Stimulated activated CD8-positive, alpha-beta memory T cell treated with anti-CD3 and anti-CD28 coated beads, Interleukin-7, amount 100 ng/mL, for 4 hours (primary cell): Measurements from ENCODE around the gene PIK3C2G.
"Not testable (repeated sequence)": the region's sequence is repeated elsewhere in the genome, so short reads cannot be mapped to it uniquely, and the experiment has no call there.

ENCODE experiments used
- DNase-seq, 2 donors: peaks; one replicate each; pipeline ENCODE4 v3.0.0-alpha.2; 2020; ENCODE audit warnings: low read depth in 2 of 2

Gene PIK3C2G

GRCh38 chr12:18643681-18644080 is 382.4 kb downstream of the PIK3C2G start:
- no peak for DNase-seq

- no peak for DNase-seq
Observed at GRCh38 chr12:18644564-18644963, 383.2 kb downstream of the PIK3C2G start.

- DNase-seq, result no peak
Observed at GRCh38 chr12:18646286-18646890, 385.1 kb downstream of the PIK3C2G start.

- DNase-seq, result no peak
Observed at GRCh38 chr12:18651525-18651924, 390.2 kb downstream of the PIK3C2G start.

- no peak for DNase-seq
Observed at GRCh38 chr12:18652596-18652995, 391.3 kb downstream of the PIK3C2G start.

- no peak for DNase-seq
Observed at GRCh38 chr12:18653465-18653864, 392.1 kb downstream of the PIK3C2G start.

GRCh38 chr12:18655351-18655750 is 394.0 kb downstream of the PIK3C2G start:
- DNase-seq, result no peak

GRCh38 chr12:18658179-18658578 is 396.9 kb downstream of the PIK3C2G start:
- no peak for DNase-seq

- no peak for DNase-seq
Observed at GRCh38 chr12:18658829-18659228, 397.5 kb downstream of the PIK3C2G start.

GRCh38 chr12:18676141-18676540 is 414.8 kb downstream of the PIK3C2G start:
- DNase-seq, result no peak

- no peak for DNase-seq
Observed at GRCh38 chr12:18676996-18677588, 415.8 kb downstream of the PIK3C2G start.

- DNase-seq, result no peak
Observed at GRCh38 chr12:18681818-18682217, 420.5 kb downstream of the PIK3C2G start.

GRCh38 chr12:18683327-18684013 is 422.2 kb downstream of the PIK3C2G start:
- no peak for DNase-seq

GRCh38 chr12:18684430-18684829 is 423.1 kb downstream of the PIK3C2G start:
- DNase-seq, result no peak

- DNase-seq, result no peak
Observed at GRCh38 chr12:18689771-18690170, 428.5 kb downstream of the PIK3C2G start.

- DNase-seq, result no peak
Observed at GRCh38 chr12:18690653-18691052, 429.3 kb downstream of the PIK3C2G start.

- not testable (repeated sequence) for DNase-seq
Observed at GRCh38 chr12:18693986-18694385, 432.7 kb downstream of the PIK3C2G start.

GRCh38 chr12:18696971-18697602 is 435.8 kb downstream of the PIK3C2G start:
- DNase-seq, result no peak
